Suppressor macrophage treated with lipopolysaccharide for 1 hour (primary cell): ENCODE measurements around the gene GSTO1.

Experiments
- DNase-seq, 3 donors: peaks; one replicate each; pipeline ENCODE4 v3.0.0-alpha.2; 2020 to 2022

Gene GSTO1

DNA sequence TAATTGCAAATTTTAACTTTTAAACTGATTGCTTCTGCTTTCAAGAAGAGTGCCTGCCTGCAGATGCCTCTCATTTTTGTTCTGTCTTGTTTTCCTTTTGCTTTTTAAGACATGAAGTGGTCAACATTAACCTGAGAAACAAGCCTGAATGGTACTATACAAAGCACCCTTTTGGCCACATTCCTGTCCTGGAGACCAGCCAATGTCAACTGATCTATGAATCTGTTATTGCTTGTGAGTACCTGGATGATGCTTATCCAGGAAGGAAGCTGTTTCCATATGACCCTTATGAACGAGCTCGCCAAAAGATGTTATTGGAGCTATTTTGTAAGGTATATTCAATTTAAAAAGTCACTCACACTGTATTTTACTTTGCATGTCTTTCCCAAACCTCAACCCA is 23.1 kb downstream of the GSTO1 start:
- DNase-seq, result no peak

DNA sequence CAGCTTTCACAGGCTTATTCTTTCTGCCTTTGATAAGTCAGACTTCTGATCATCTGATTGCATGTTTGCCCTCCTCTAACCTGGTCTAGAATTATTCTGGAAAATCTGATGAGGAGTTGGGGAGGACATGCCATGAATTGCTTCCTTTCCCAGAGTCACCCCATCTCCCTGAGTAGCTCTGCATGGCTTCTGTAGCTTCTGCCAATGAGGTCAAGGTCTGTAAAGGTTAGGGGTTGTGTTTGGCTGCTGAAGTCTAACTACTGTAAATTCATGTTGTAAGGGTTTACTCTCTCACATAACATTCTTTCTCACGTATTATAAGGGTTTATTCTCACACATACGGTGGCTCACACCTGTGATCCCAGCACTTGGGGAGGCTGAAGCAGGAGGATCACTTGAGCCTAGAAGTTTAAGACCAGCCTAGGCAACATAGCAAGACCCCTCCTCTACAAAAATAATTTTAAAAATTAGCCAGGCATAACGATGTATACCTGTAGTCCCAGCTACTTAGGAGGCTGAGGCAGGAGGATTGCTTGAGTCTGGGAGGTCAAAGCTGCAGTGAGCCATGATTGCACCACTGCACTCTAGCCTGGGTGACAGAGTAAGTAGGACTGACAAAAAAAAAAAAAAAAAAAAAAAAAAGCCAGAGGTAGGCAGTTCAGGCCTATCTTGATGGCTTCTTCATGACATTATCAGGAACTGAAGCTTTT is 25.0 kb downstream of the GSTO1 start:
- no peak for DNase-seq

DNA sequence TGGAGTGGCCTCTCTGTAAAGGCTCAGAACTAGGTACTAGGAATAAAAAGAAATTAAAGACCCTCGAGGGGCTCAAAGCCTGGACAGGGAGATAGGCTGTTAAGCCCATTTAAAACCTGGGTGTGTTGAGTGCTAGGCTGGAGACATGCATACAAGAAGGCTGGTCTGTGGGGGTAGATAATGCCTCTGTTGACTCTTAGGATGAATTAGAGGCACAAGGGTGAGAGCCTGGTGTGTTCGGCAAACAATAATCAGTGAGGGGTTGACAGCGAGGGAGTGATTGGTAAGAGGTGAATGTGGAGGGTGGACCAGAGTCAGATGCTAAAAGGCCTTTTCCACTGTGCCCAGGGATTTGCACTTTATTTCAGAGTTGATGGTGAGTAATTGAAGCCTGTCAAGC is 27.0 kb downstream of the GSTO1 start:
- DNase-seq, result no peak

DNA sequence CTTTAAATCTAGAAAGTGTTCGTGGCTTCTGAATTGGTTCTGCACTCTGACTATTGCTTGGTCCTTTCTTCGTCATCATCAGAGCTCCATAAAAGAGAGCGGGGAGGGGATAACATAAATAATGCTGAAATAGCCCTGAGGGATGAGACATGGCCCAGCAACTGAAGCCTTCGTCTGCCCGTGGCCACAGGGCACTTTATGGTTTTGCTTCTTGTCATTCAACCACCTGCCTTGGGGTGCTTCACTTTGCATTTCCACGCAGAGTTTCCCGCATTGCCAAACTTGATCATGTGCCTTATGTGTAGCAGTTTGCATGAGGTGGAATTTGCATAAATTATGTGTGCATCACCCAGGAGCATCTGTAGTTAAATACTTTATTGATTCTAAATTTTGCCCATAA is 30.2 kb downstream of the GSTO1 start:
- no peak for DNase-seq

DNA sequence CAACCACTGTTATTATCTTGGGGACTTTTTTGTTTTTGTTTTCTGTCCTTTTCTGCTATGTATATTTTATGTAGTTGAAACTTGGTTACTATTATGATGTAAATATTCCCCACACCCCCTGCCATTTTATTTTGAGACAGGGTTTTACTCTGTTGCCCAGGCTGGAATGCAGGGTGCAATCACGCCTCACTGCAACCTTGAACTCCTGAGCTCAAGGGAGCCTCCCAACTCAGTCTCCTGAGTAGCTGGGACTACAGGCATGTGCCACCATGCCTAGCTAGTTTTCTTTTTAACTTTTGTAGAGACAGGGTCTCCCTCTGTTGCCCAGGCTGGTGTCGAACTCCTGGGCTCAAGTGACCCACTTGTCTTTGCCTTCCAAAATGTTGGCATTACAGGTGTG is 32.2 kb downstream of the GSTO1 start:
- DNase-seq, result no peak

DNA sequence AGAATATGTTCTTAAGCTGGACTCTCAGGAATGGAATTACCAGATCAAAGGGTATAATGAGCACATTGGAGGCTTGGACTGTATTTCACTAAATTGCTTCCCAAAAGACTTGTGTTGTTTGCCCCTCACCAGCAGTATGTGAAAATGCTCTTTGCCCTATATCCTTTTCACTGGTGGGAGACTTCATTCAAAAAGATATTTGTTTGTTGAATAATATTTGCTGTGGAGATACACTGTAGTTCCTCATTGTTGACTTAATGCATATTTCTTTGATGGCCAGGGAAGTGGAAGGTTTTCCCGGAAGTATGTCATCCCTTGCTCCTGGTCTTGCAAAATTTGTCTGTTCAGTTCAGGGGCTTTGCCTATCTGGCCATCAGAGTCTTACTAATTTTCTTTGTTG is 33.7 kb downstream of the GSTO1 start:
- no peak for DNase-seq

DNA sequence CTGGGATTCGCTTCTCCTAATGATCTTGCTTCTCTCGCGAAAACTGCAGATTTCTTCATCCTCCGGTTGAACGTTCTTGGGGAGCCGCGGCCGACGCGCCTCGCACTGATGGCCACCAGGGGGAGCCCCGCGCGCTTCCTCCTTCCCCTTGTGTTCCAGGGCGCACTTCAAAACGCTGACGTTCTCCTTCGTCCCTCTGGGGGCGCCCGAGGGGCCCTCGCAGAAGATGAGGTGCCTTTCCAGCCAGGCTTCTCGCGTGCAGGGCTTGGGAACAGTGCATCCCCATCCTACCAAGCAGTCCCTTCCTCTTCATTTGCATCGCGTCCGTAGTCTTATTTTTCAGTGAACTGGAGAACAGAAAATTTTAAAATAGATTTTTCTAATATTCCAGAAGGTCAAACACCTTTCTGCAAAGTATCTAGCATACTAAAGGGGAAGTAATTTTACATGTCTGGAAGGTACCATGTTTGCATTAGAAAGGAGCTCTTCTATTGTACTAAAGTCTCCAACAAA is 36.8 kb downstream of the GSTO1 start:
- DNase-seq, result peak; percentile 93 to 97 (median 96)

DNA sequence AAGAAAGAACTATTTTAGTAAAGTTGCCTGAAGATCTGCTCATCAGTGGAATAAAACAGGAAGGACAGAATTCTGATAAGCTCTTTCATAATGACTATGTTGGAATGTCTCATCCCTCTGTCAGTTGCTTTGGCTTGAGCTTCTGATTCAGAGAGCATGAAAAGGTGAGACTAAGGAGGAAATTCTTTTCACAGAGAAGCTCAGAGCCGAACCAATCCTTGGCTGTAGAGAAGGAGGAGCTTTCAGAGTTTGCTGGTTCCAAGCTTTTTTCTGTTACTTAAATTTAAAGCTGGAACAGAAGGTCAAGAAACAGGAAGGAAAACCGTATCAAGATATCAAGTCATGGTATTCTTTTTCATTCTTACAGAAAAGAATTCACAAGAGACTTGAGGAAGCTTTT is 38.3 kb downstream of the GSTO1 start:
- peak; percentile 44 to 69 (median 68) for DNase-seq

DNA sequence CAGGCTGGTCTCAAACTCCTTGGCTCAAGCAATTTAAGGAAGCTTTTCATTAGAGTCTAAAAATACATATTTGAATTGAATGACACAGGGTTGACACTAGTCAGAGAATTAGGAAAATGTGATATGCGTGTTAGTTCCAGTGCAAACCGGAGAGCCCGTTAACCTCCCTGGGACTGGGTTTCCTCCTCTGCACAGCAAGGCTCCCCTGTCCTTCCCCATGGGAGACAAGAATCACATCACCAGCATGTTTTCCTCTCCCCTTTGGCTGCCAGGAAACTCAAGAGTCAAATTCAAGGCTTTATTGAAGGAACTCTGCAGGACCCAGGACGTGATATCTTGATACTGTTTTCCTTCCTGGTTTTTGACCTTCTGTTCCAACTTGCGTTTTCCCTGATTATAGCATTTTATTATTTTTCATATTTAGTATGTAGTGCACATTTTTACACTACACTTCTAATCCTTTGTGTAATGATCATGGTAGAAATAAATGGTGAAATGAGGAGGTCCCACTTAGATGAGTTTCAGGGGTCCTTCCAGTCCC is 39.2 kb downstream of the GSTO1 start:
- no peak for DNase-seq

DNA sequence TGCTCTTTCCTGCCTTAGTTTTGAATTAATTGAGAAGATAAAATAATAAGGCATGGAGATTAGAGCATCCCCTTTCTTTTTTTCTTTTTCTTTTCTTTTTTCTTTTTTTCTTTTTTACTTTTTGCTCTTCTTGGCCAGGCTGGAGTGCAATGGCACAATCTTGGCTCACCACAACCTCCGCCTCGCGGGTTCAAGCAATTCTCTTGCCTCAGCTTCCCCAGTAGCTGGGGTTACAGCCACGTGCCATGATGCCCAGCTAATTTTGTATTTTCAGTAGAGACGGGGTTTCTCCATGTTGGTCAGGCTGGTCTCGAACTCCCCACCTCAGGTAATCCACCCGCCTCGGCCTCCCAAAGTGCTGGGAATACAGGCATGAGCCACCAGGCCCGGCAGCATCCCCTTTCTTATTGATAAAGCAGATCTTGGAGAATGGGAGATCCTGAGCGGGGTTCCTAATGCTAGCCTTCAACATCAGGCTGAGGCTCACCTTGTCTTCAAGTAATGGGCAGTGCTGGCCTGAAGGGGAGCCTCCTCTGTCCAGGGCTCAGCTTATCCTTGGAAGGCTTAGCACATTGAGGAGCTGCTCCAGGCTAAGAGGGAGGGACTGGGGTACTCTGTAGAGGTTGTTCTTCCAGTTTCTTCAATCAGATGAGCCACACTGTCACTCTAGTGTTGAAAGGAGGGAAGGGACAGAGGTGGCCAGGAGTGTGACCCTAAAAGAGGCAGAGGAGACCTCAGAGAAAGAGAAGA is 42.2 kb downstream of the GSTO1 start:
- no peak for DNase-seq

DNA sequence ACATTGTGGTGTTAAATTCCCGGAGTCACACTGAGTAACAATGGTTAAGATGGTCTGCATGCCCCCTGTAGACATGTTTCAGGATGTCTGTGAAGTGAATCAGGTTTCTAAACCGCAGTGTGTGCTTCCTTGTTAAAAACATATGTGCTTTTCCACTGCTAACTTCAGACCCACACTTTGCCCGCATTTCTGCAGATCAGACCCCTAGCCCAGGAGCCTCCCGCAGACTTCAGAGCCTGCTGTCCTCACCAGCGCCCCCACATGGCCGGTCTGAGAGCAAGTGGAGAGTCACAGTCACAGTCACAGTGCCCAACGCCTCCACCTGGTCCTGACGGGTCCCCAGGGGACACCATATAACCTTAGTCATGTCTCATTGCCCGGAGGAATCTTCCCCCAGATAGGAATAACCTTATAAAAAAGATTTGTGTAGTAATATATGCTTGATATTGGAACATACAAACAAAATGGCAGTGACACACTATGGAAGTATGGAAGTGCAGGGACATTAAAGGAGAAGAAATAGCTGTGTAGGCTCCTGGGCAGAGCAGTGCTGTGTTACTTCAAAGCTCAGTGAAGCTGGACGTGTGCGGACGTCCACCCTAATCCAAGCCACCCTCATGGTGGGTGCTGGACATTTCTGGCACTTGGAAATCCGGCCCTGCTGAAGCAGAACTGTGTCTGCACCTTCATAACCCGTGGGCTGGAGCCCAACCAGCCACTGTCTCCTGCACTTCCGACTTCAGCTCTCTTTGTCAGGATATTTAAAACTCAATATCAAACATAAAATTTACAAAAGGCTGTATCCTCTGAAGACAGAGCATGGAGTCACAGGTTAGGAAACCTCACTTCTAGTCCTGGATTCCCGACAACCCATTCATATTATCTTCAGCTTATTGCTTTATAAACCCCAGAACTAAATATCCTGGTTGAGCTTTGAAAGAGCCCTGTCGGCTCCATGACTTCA is 43.3 kb downstream of the GSTO1 start:
- peak in 1 of 3 donors; percentile 35 for DNase-seq

DNA sequence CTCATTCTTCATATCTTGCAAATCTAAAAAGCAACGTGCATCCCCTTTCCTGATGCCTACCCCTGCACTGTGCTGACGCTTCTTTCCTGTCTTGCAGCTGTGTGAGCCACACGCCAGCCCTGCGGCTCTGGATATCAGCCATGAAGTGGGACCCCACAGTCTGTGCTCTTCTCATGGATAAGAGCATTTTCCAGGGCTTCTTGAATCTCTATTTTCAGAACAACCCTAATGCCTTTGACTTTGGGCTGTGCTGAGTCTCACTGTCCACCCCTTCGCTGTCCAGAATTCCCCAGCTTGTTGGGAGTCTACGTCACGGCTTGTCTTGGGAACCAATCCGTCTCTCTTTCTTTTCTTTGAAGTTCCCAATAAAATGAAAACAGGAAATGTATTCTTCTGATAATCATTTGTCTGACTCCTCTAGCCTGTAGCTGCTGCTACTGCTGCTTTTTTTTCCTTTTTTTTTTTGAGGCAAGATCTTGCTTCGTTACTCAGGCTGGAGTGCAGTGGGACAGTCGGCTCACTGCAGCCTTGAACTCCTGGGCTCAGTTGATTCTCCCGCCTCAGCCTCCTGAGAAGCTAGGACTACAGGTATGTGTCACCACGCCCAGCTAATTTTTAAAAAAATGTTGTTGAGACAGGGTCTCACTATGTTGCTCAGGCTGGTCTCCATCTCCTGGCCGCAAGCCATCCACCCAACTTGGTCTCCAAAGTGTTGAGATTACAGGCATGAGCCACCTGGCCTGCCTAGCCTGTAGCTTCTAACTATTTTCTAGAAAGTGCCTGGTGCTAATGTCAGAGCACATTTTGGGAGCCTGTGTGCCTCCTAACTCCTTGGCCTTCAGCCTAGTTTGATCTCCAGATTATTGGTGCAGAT is 44.6 kb downstream of the GSTO1 start:
- DNase-seq, result no peak

DNA sequence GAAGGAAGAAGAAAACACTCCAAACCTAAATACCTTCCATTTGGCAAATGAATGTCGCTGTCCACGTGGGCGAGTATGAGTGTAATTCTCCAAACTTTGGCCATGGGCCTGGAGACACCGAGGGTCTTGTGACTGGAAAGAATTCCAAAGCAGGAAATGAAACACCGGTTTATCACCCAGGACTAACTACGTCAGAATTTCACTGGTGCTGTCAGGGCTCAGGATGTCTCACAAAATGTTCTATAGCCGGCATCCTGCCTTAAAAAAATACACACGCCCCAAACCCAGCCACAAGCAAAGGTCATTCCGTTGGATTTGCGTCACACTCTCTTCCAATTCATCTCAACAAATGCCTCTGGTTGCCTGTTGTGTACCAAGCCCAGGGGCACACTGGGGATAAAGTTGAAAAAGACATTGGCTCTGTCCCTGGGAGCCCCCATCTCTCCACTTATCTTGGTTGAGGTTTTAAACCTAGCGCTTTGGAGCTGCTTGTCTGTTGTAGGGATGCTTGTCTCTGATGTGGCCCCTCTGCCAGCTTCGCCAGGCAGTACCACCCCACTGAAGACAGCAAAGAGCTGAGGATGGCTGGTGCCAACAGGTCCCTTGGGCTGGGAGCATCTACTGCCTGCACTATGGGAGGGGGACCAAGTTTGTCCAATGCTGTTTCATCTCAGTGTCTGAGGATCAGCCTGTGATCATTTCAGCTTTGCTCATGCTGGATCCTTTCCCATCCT is 45.5 kb downstream of the GSTO1 start:
- no peak for DNase-seq

DNA sequence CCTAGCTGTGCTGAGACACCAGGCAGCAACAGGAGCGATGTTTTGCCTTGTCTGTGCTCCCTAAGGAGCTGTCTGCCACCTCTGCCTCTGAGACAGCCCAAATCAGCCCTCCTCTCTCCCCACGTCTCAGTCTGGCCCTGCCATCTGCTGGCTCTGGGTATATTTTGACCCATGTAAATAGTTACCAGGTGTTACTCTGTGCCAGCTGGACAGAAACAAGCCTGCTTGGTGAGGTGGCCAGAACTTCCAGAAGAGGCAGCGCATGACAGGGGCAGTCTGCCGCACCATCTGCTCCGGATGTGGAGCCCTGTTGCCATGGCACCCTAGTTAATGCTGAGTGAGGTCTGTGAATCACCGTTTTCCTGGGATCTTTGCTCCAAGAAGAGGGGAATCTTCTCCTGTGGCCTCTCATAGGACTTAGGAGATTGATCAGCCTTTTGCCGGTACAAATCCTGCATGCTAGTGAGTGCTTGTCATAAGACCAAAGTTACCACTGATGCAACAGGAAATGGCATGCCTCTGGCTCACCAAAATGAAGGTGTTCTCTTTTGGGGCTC is 46.1 kb downstream of the GSTO1 start:
- no peak for DNase-seq

DNA sequence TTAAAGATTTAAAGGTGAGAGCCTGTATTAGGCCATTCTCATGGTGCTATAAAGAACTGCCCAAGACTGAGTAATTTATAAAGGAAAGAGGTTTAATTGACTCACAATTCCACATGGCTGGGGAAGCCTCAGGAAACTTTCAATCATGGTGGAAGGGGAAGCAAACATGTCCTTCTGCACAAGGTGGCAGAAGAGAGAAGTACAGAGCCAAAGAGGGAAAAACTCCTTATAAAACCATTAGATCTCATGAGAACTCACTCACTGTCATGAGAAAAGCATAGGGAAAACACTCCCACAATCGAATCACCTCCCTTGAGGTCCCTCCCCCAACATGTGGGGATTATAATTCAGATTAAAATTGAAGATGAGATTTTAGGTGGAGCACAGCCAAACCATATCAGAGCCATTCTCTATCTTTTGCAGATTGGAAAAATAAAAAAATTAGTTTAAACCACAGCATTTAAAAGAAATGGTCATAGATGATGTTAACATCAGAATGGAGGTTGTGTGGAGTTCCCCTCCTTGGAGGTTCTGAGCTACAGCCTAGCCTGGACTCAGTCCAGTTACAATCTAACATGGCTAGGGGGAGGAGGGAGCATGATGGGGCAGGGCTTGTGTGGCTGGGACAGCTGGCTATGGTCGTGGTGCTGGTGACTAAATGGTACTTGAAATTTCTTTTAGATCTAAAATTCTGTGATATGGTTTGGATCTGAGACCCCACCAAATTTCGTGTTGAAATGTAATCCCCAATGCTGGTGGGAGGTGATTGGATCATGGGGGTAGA is 47.4 kb downstream of the GSTO1 start:
- DNase-seq, result no peak

DNA sequence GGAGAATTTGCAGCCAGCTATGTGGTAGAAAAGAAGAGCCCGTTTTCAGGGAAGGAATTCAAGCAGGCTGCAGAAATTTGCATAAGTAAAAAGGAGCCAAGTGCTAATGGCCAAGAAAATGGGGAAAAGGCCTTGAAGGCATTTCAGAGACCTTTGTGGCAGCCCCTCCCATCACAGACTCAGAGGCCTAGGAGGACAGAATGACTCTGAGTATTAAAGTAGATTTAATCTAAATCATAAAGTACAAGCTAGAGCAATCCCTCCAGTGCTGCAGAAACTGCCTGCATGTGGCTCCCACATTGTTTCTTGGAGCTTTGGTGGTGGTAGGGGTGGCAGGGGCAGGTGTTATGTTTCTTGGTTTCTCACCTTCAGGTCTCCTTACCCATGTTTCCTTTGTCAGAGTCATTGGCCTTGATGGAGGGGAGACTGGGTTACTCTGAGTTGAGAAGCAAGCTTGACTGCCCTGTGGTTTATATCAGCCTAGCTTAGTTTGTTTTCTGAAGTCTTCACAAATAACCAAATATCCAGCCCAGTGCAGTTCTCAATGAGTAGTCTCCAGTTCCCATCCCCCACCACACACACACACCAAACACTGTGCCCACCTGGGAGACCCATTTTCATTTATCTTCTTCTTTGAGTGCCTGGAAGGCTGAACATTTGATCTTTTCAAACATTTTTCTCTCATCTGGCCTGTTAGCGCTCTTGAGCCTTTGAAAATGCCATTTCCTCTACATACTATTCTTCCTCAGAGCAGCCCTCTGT is 49.1 kb downstream of the GSTO1 start:
- no peak for DNase-seq

DNA sequence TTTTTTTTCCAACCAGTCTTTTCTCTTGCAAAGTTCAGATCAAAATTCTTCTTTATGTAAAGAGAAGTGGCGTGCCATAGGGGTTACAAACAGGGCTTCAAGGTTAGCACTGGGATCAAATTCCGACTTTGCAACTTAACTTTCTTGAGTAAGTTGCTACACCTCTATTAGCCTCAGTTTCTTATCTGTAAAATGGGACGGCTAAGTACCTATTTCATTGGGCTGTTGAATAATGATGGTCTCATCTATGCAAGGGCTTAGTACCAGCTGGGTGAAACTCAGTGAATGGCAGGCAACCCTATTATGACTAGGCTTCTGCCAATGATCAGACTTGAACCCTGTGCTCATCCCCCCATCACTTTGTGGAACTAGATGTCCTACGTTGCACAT is 49.7 kb downstream of the GSTO1 start:
- DNase-seq, result no peak

DNA sequence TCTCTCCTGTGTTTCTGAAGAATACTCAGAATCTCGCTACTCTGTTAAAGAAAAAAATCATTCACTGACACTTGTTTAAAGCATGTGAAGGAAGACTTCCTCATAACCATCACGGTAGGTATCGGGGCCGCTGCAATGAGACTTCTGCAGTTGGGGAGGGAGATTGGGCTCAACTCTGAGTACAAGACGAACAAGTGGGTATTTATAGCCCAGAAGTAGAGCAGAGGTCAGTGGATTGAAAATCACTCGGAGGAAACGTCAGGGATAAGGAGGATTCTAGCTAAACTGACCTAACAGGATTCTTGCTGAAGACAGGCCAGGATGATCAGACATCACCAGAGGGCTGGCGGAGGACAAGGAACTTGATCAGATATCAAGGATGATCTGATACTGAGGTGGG is 50.2 kb downstream of the GSTO1 start:
- no peak for DNase-seq

DNA sequence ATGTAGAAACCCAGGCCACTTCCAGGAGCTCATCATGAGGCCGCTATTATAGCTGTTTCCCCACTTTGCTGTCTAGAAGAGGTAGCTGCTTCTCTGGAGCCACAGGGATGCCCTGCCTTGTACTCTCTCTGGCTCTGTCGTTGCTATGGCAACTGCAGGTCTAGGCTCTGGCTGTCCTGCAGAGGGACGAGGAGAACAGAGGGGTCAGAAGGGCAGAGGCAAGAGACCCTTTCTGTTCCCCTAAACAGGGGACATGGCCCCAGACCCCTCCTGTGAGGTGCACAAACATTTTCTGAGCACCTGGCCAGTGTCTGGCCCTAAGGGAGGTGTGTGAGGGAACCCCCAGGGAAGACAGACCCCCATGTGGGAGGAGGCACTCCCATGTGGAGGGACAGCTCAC is 52.2 kb downstream of the GSTO1 start:
- DNase-seq, result no peak
